Breast epithelium (tissue), 3 donors: ENCODE measurements around the gene ABI2.

ENCODE experiments used
- POLR2A ChIP-seq: fragments of 450-650 bp; IDR thresholded peaks from one replicate; pipeline ENCODE4 v1.6.1; 2016; ENCODE audit warnings: antibody characterized with exemption, mild to moderate bottlenecking, moderate library complexity
- POLR2AphosphoS5 ChIP-seq, 3 donors: sonication (generic); formaldehyde crosslinking; IDR thresholded peaks; one replicate each; pipeline ENCODE4 v1.6.1; 2017; ENCODE audit warnings: antibody characterized with exemption in 3 of 3
- TF ChIP-seq, protein P1 (sequence below), 3 donors: fragments of 450-650 bp; IDR thresholded peaks; one replicate each; pipeline ENCODE4 v1.5.1; 2016 to 2017; ENCODE audit warnings: antibody characterized with exemption in 3 of 3, mild to moderate bottlenecking in 3 of 3, moderate library complexity in 3 of 3

DNA sequence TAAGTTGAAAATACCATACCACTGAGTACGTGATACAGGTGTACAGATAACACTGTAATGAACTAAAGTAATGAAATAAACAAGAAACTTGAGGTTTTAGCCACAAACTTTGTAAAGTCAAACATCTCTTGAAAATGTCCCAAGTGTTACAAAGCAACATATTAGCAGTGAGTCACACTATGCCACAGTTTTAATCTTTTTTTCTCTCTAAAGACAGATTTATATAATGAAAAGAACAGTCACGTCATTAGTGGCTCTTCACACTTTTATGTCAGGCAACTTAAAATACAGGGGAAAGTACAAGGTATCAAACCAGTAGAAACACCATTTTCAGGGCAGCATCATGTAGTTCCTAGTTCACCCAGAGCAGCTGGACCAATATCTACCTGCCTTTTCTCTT is 164.8 kb downstream of the ABI2 start:
- TF ChIP-seq, protein P1, sequence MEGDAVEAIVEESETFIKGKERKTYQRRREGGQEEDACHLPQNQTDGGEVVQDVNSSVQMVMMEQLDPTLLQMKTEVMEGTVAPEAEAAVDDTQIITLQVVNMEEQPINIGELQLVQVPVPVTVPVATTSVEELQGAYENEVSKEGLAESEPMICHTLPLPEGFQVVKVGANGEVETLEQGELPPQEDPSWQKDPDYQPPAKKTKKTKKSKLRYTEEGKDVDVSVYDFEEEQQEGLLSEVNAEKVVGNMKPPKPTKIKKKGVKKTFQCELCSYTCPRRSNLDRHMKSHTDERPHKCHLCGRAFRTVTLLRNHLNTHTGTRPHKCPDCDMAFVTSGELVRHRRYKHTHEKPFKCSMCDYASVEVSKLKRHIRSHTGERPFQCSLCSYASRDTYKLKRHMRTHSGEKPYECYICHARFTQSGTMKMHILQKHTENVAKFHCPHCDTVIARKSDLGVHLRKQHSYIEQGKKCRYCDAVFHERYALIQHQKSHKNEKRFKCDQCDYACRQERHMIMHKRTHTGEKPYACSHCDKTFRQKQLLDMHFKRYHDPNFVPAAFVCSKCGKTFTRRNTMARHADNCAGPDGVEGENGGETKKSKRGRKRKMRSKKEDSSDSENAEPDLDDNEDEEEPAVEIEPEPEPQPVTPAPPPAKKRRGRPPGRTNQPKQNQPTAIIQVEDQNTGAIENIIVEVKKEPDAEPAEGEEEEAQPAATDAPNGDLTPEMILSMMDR (IDR thresholded peaks at IDR 0.05), result no peak
- TF ChIP-seq POLR2A (no peak), POLR2AphosphoS5 (IDR thresholded peaks at IDR 0.05) (no peak)
